Mesenchymal stem cell (in vitro differentiated cells and primary cell): ENCODE measurements around the gene DYNLL2.

Experiments used
- DNase-seq: peaks from one replicate; pipeline ENCODE4 v3.0.0-alpha.2; 2013
- H2AFZ ChIP-seq: one replicate; pipeline ENCODE4 v1.6.1; 2013; ENCODE audit warnings: low read depth, mild to moderate bottlenecking, control low read depth, inconsistent platforms, low read length, moderate library complexity
- H2AK5ac ChIP-seq: 2 replicates; pipeline ENCODE4 v1.6.1; 2013; ENCODE audit warnings: low read length, moderate library complexity, mild to moderate bottlenecking, inconsistent platforms; ENCODE audit not compliant: severe bottlenecking
- H2BK120ac ChIP-seq: one replicate; pipeline ENCODE4 v1.6.1; 2013; ENCODE audit warnings: low read depth, mild to moderate bottlenecking, inconsistent platforms, low read length, moderate library complexity
- H2BK12ac ChIP-seq, 2 experiments: one replicate each; pipeline ENCODE4 v1.6.1; 2013; ENCODE audit warnings: inconsistent platforms in 2 of 2, low read length in 2 of 2, mild to moderate bottlenecking in 2 of 2, moderate library complexity in 2 of 2, control low read depth in 1 of 2
- H2BK15ac ChIP-seq: one replicate; pipeline ENCODE4 v1.6.1; 2013; ENCODE audit warnings: mild to moderate bottlenecking, low read depth, inconsistent platforms; ENCODE audit not compliant: poor library complexity, severe bottlenecking
- H2BK5ac ChIP-seq: 2 replicates; pipeline ENCODE4 v1.6.1; 2013; ENCODE audit warnings: low read depth, mild to moderate bottlenecking, low read length, control low read depth, inconsistent platforms; ENCODE audit not compliant: poor library complexity, severe bottlenecking
- H3K14ac ChIP-seq, 2 experiments: one replicate each; pipeline ENCODE4 v1.6.1; 2013; ENCODE audit warnings: inconsistent platforms in 2 of 2, low read length in 2 of 2, control low read depth in 1 of 2, mild to moderate bottlenecking in 1 of 2, moderate library complexity in 1 of 2
- H3K18ac ChIP-seq, 2 experiments: one replicate each; pipeline ENCODE4 v1.6.1; 2013; ENCODE audit warnings: inconsistent platforms in 2 of 2, low read length in 2 of 2, control low read depth in 1 of 2, low read depth in 1 of 2, mild to moderate bottlenecking in 1 of 2
- H3K23ac ChIP-seq, 2 experiments: one replicate each; pipeline ENCODE4 v1.6.1; 2013; ENCODE audit warnings: inconsistent platforms in 2 of 2, low read length in 2 of 2, mild to moderate bottlenecking in 2 of 2, moderate library complexity in 2 of 2, control low read depth in 1 of 2
- H3K27ac ChIP-seq: 2 replicates; pipeline ENCODE4 v1.5.1; 2013; ENCODE audit warnings: mild to moderate bottlenecking, moderate library complexity, low read length, control low read depth, inconsistent platforms; ENCODE audit not compliant: poor library complexity, severe bottlenecking
- H3K27me3 ChIP-seq, 2 experiments: 2 replicates each; pipeline versions ENCODE4 v1.6.1 to v1.7.0; 2013; ENCODE audit warnings: low read length in 2 of 2, mild to moderate bottlenecking in 2 of 2, moderate library complexity in 2 of 2, control low read depth in 1 of 2, inconsistent platforms in 1 of 2; ENCODE audit not compliant: control insufficient read depth in 1 of 2, insufficient read depth in 1 of 2
- H3K36me3 ChIP-seq, 2 experiments: 2 replicates each; pipeline versions ENCODE4 v1.6.1 to v1.7.0; 2013; ENCODE audit warnings: low read length in 2 of 2, control low read depth in 1 of 2, inconsistent platforms in 1 of 2, low read depth in 1 of 2, mild to moderate bottlenecking in 1 of 2; ENCODE audit not compliant: insufficient read depth in 2 of 2, control insufficient read depth in 1 of 2
- H3K4ac ChIP-seq, 2 experiments: one replicate each; pipeline ENCODE4 v1.6.1; 2013; ENCODE audit warnings: inconsistent platforms in 2 of 2, low read length in 2 of 2, mild to moderate bottlenecking in 2 of 2, moderate library complexity in 2 of 2, control low read depth in 1 of 2, low read depth in 1 of 2
- H3K4me1 ChIP-seq: 2 replicates; pipeline ENCODE4 v1.6.1; 2013; ENCODE audit warnings: low read depth, low read length, control low read depth; ENCODE audit not compliant: control insufficient read depth, insufficient read depth
- H3K4me2 ChIP-seq: 2 replicates; pipeline ENCODE4 v1.6.1; 2013; ENCODE audit warnings: low read length, mild to moderate bottlenecking, inconsistent platforms; ENCODE audit not compliant: poor library complexity, severe bottlenecking
- H3K4me3 ChIP-seq, 2 experiments: 2 replicates each; pipeline versions ENCODE4 v1.5.1 to v1.7.0; 2013; ENCODE audit warnings: low read length in 2 of 2, mild to moderate bottlenecking in 2 of 2, control low read depth in 1 of 2, low read depth in 1 of 2; ENCODE audit not compliant: insufficient read depth in 1 of 2
- H3K79me1 ChIP-seq: replicated peaks from 2 replicates; pipeline ENCODE4 v1.6.1; 2013; ENCODE audit warnings: mild to moderate bottlenecking, control low read depth, low read length, inconsistent platforms; ENCODE audit not compliant: poor library complexity, severe bottlenecking
- H3K9ac ChIP-seq: 2 replicates; pipeline ENCODE4 v1.7.0; 2013; ENCODE audit warnings: mild to moderate bottlenecking, low read length, moderate library complexity
- H3K9me3 ChIP-seq: 2 replicates; pipeline ENCODE4 v1.7.0; 2013; ENCODE audit warnings: mild to moderate bottlenecking, low read length; ENCODE audit not compliant: control insufficient read depth
- H4K8ac ChIP-seq: one replicate; pipeline ENCODE4 v1.6.1; 2013; ENCODE audit warnings: inconsistent platforms, mild to moderate bottlenecking, low read length, moderate library complexity
- H4K91ac ChIP-seq: one replicate; pipeline ENCODE4 v1.6.1; 2013; ENCODE audit warnings: mild to moderate bottlenecking, low read length, inconsistent platforms
- WGBS: methylation state at CpG from one replicate; pipeline ENCODE4 v1.1.7; 2013; ENCODE audit warnings: mixed read lengths; 5-methylcytosine and 5-hydroxymethylcytosine counted together

The DYNLL2 gene

GRCh38 chr17:58047376-58048150, 35.7 kb upstream of the DYNLL2 start:
- no peak for DNase-seq
- no peaks in the 10 kb centered on the region for H3K36me3 ChIP-seq
- no peak overlapping the region for H3K9ac ChIP-seq
- no peak overlapping the region for H4K91ac ChIP-seq
- H3K27ac ChIP-seq: no peak overlapping the region
- H2BK15ac ChIP-seq: no peak overlapping the region
- H3K9me3 ChIP-seq: no peaks in the 10 kb centered on the region
- H2BK12ac ChIP-seq: no peak overlapping the region
- no peak overlapping the region for H2BK5ac ChIP-seq
- H3K14ac ChIP-seq: no peak overlapping the region
- no peak overlapping the region for H3K4me3 ChIP-seq
- no peak overlapping the region for H2AK5ac ChIP-seq
- H3K27me3 ChIP-seq: peaks cover 24 to 52% of the 10 kb centered on the region in 2 experiments
- H3K4me1 ChIP-seq: no peaks in the 10 kb centered on the region
- no peak overlapping the region for H3K23ac ChIP-seq
- no peaks in the 10 kb centered on the region for H3K79me1 ChIP-seq
- 86% methylated on average over 4 of the region's 4 CpGs for WGBS
- H3K4me2 ChIP-seq: no peak overlapping the region
- H2BK120ac ChIP-seq: no peak overlapping the region
- H4K8ac ChIP-seq: no peak overlapping the region
- no peak overlapping the region for H2AFZ ChIP-seq
- no peak overlapping the region for H3K4ac ChIP-seq
- H3K18ac ChIP-seq: no peak overlapping the region

DNA sequence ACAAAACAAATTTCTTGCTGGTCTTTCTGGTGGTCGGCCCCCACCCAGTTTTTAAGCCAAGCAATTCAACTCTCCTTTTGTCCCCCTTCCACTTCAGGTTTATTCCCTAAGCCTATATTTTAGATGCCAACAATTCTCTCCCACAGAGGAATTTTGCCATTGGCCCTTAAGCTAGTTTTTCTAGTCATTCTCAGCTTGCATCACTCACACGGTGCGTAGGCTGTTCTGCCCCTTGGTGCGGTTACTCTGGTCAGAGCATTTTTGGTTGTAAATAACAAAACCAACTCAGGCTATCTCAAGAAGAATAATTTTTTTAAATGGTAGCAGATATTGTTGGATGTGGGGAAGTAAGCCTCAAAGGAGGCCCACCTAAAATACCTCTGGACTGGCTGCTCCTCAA, 33.7 kb upstream of the DYNLL2 start:
- Histone ChIP-seq H4K8ac (no peak overlapping the region), H3K14ac (no peak overlapping the region), H2AFZ (no peak overlapping the region), H3K4me2 (no peak overlapping the region), H2BK120ac (no peak overlapping the region), H3K36me3 (no peaks in the 10 kb centered on the region), H2BK5ac (no peak overlapping the region), H3K9ac (no peak overlapping the region), H4K91ac (no peak overlapping the region), H3K4me3 (no peak overlapping the region), H3K4me1 (no peaks in the 10 kb centered on the region), H2BK15ac (no peak overlapping the region), H3K27ac (no peak overlapping the region), H3K79me1 (no peaks in the 10 kb centered on the region), H3K9me3 (no peaks in the 10 kb centered on the region), H3K27me3 (peaks cover 21 to 40% of the 10 kb centered on the region in 2 experiments), H3K23ac (no peak overlapping the region), H2AK5ac (no peak overlapping the region), H3K18ac (no peak overlapping the region), H3K4ac (no peak overlapping the region), H2BK12ac (no peak overlapping the region)
- 79% methylated on average over 2 of the region's 4 CpGs for WGBS
- no peak for DNase-seq

DNA sequence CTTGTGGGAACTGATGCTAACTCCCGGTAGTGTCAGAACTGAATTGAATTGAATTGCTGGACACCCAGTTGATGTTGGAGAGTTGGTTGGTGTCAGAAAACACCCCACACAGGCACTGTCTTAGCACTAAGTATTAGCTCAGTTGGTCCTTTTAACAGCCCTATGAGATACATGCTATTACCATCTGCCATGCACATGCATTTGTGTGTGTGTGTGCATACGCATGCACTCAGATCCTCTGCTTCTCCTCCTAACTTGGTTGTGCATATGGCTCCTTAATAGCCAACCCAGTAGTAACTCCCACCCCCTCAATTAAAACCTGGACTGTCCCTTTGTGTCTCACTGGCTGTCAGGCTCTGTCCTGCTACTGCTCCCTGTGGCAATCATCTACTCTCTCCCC, 32.3 kb upstream of the DYNLL2 start:
- DNase-seq: no peak
- Histone ChIP-seq H4K8ac (no peak overlapping the region), H3K23ac (no peak overlapping the region), H3K18ac (no peak overlapping the region), H3K9me3 (no peaks in the 10 kb centered on the region), H3K36me3 (no peaks in the 10 kb centered on the region), H3K27me3 (peaks cover 27 to 40% of the 10 kb centered on the region in 2 experiments), H2BK120ac (no peak overlapping the region), H2BK15ac (no peak overlapping the region), H3K79me1 (no peaks in the 10 kb centered on the region), H4K91ac (no peak overlapping the region), H2BK12ac (no peak overlapping the region), H2AFZ (no peak overlapping the region), H2BK5ac (no peak overlapping the region), H3K9ac (no peak overlapping the region), H3K4me1 (no peaks in the 10 kb centered on the region), H2AK5ac (no peak overlapping the region), H3K4me2 (no peak overlapping the region), H3K27ac (no peak overlapping the region), H3K4ac (no peak overlapping the region), H3K4me3 (no peak overlapping the region), H3K14ac (no peak overlapping the region)
- WGBS: 97% methylated on average over 2 of the region's 2 CpGs

DNA sequence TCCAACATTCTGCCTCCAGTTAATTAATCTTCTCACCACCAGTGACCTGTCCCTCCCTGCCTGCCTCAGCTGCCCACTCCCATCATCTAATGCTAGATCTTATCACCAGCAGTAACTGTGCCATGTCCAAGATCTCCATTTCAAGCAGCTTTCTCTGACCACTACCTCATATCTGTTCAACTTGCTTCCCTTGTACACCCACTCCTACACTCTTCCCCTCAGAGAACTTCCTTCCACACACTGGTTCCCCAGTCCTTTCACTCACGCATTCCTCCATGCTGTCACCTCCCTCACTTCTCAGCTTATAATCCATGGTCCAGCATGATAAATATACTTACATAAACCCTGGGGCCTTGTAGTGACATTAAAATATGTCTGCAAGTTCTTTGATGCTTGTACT, 31.8 kb upstream of the DYNLL2 start:
- Histone ChIP-seq H3K9me3 (no peaks in the 10 kb centered on the region), H2BK120ac (no peak overlapping the region), H2AFZ (no peak overlapping the region), H2BK12ac (no peak overlapping the region), H2BK5ac (no peak overlapping the region), H3K27me3 (peaks cover 27 to 37% of the 10 kb centered on the region in 2 experiments), H3K79me1 (no peaks in the 10 kb centered on the region), H4K91ac (no peak overlapping the region), H3K23ac (no peak overlapping the region), H2AK5ac (no peak overlapping the region), H3K9ac (no peak overlapping the region), H2BK15ac (no peak overlapping the region), H3K36me3 (no peaks in the 10 kb centered on the region), H3K4me3 (no peak overlapping the region), H3K4ac (no peak overlapping the region), H3K18ac (no peak overlapping the region), H3K27ac (no peak overlapping the region), H3K4me1 (no peaks in the 10 kb centered on the region), H3K4me2 (no peak overlapping the region), H3K14ac (no peak overlapping the region), H4K8ac (no peak overlapping the region)
- WGBS: 80% methylated on average over 1 of the region's 1 CpG
- DNase-seq: no peak
